IPS-NIHi7 (cell line): ENCODE results near the gene SETD7.

Source experiments
- DNase-seq: peaks from one replicate; pipeline ENCODE4 v3.0.0; 2012; ENCODE audit warnings: mixed read lengths; ENCODE audit errors: extremely low spot score

The SETD7 gene

GRCh38 chr4:139556071-139556723 lies at the start of gene SETD7:
TSS of gene SETD7 (minus strand) at chr4:139556219. CDS start at chr4:139556137, 82 bp downstream.
- peak; percentile 65 for DNase-seq

GRCh38 chr4:139605516-139605915 lies 49.5 kb upstream of the SETD7 start:
- no peak for DNase-seq

GRCh38 chr4:139603576-139604410 lies 47.8 kb upstream of the SETD7 start:
- peak; percentile 59 for DNase-seq

- DNase-seq, result no peak
These were observed 46.8 kb upstream of the SETD7 start for GRCh38 chr4:139602776-139603360.

DNA sequence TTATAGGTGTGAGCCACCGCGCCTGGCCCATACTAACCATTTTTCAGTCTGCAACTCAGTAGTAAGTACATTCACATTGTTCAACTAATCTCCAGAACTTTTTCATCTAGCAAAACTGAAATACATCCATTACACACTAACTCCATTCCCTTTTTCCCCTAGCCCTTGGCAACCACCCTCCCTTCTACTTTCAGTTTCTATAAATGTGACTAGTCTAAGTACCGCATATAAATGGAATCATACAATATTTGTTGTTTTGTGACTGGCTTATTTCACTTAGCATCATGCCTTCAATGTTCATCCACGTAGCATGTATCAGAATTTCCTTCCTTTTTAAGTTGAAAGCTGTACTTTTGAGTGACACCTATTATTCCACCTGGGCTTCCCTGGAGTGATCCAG lies 44.6 kb upstream of the SETD7 start:
- no peak for DNase-seq

GRCh38 chr4:139599594-139600374 lies 43.8 kb upstream of the SETD7 start:
- no peak for DNase-seq

GRCh38 chr4:139599076-139599475 lies 43.1 kb upstream of the SETD7 start:
- DNase-seq, result no peak

DNA sequence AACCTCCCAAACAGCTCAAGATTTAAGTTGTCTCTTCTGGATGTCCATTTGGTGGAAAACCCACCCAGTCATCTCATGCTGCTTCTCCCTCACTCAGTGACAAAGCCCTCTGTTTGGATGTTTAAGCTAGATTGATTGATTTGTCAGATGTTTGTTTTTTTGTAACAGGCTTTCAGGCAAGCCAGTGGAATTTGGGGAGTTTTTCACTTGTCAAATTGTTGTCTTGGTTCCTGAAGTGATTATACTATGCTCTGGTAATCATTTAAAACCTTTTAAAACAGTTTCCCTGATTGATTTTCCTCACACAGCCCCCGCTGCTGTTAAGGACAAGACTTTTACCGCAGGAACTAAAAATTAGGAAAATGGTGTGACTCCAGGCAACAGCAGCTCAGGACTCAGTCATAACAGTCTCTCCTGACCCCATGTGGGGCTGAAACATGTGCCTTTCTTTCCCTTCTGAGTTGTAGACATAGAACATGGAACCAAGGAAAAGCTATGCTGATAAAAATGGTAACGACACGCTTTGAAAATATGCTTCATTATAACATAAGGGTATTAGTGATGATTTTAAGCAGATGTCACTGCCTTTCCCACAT lies 40.8 kb upstream of the SETD7 start:
- no peak for DNase-seq

GRCh38 chr4:139596034-139596683 lies 40.1 kb upstream of the SETD7 start:
- no peak for DNase-seq

- DNase-seq, result no peak
These were observed 38.7 kb upstream of the SETD7 start for GRCh38 chr4:139594591-139595185.

DNA sequence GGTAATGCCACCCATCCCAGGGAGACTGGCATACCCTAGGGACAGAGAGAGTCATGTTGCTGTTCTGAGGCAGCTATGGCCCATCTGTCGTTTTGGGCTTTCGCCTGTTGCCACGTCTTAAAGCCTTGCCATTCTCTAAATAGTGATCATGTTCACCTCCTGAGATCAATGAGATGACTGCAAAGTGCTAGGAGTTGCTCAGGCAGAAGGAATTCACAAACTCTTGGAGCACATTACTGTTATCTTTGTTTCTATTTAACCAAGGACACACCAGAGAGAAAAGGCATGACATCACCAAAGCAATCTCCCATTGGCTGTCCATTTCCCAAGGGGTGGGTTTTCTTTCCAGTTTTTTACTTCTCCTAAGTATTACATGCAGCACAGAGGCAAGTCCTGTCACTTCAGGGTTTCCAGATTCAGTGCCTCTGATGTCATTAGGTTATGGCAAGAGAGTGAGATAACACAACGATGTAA lies 37.1 kb upstream of the SETD7 start:
- peak; percentile 59 for DNase-seq

DNA sequence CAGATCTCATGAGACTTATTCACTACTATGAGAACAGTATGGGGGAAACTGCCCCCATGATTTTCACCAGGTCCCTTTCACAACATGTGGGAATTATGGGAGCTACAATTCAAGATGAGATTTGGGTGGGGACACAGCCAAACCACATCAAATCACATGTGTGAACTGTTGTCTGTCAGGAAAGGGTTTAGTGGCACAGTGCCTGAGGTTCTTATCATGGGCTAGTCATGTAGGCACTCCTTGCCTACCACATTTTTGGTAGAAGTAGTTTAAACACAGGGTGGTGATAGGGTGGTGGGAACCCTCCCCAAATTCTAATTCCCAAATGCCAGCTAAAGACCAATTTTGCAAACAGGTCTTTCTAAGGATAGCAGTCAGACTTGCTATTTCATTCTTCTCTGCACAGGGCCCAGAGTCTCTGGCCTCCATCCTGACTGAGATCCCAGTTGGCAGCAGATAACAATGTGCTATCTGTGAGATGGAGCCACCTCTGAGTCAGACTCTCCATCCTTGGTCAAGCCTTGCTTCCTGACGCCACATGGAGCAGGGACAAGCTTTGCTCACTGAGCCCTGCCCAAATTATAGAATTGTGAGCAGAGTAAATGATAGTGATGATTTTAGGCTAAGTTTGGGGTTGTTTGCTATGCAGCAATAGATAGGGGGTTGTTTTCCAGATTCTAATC lies 33.5 kb upstream of the SETD7 start:
- DNase-seq, result no peak

GRCh38 chr4:139587446-139587845 lies 31.4 kb upstream of the SETD7 start:
- DNase-seq, result no peak

DNA sequence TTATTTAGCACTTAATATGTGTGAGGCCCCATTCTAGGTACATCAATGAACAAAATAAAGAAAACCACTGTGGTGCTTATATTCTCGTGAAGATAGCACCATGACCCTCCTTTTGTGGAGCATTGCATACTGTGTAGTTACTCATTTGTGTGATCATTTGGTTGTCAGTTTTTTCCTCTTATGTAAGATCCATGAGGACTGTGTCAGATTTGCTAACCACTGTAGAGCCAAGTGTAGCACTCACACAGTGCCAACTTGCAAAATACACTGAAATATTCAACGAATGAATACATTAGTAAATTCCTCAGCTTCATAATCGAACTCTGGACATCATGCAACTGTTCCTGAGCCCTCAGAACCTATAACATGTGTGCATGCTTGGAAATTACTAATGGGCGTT lies 29.5 kb upstream of the SETD7 start:
- DNase-seq, result no peak

DNA sequence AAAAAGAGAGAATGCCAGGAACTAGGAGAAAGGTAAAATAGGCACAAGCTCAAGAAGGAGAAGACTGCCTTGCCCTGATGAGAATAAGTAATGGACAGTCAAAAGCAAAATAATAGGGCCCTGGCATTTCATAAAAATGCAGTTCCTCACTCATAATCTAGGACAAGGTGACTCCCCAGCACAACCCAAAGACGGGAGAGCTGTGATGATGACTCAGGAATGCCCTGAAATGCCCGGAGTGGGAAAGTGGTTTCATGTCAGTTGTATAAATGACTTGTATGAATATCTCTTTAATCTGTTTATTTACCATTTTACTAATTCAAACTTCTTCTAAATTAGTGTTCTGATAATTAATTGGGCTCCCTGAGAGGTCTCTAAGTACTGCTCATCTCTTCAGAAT lies 28.8 kb upstream of the SETD7 start:
- DNase-seq, result no peak

GRCh38 chr4:139584013-139584412 lies 28.0 kb upstream of the SETD7 start:
- no peak for DNase-seq

- DNase-seq, result no peak
These were observed 26.0 kb upstream of the SETD7 start for GRCh38 chr4:139582044-139582443.

GRCh38 chr4:139581096-139581495 lies 25.1 kb upstream of the SETD7 start:
- DNase-seq, result no peak

DNA sequence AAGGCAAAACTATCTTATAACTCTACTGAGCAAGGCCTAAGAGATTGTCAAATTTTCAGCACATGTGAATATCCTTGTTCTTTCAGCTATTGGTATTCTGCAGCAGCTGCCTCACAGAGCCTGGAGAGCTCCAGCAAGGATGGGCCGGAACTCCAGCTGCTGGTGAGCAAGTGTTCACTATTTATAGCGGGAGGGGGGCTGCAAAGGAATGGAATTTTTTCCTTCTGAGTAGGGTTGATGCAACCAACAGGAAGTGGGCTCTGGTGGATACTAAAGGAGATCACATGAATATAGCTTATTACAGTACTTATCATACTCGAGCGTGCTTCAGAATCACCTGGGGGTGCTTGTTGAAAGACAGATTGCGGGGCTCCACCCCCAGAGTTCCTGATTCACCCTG lies 20.2 kb upstream of the SETD7 start:
- DNase-seq, result no peak

DNA sequence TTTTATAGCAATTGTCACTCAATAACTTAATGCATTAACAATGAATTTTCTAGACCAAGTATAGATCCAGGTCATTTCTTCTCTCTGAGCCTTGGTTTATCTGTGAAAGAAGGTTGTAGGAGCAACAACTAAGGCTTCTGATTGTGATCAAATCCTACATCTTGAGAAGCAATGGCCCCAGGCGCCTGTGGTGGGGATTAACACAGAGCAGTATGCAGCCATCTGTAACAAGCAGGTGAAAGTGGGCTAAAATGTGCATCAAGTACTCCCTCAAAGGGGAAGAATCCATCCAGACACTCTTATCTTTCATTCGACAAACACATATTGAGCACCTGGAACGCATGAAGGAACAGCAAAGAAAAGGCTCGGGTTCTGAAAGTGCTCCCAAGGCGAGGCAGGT lies 19.1 kb upstream of the SETD7 start:
- DNase-seq, result no peak
